CD14-positive monocyte (primary cell): Measurements from ENCODE around the gene TUBB. TPM values are rescaled to one million over a fixed set of nuclear protein-coding genes. Genes with fewer than 3 reads are reported as not detected.

Experiments used
- DNase-seq, 3 donors: peaks; one replicate each; pipeline ENCODE4 v3.0.0-alpha.2; 2011 to 2022
- H2AFZ ChIP-seq: 2 replicates; pipeline ENCODE4 v1.6.0; 2012; ENCODE audit warnings: mild to moderate bottlenecking, low read depth, low read length, inconsistent platforms; ENCODE audit not compliant: insufficient read depth, poor library complexity, severe bottlenecking
- H3K27ac ChIP-seq, 2 donors: 1 replicate in 1 of 2; 2 replicates in 1 of 2; pipeline ENCODE4 v1.5.1; 2012 to 2013; ENCODE audit warnings: low read length in 2 of 2, control low read depth in 1 of 2, inconsistent platforms in 1 of 2, low read depth in 1 of 2, mild to moderate bottlenecking in 1 of 2
- H3K27me3 ChIP-seq, 2 donors: one replicate each; pipeline versions ENCODE4 v1.6.0 to v1.6.1; 2011 to 2013; ENCODE audit warnings: low read length in 2 of 2; ENCODE audit not compliant: control insufficient read depth in 2 of 2, insufficient read depth in 2 of 2
- H3K36me3 ChIP-seq, 2 donors: replicated peaks in 1 of 2; 1 replicate in 1 of 2; 2 replicates in 1 of 2; pipeline versions ENCODE4 v1.5.1 to v1.6.1; 2012 to 2013; ENCODE audit warnings: low read length in 2 of 2, control low read depth in 1 of 2, inconsistent platforms in 1 of 2, mild to moderate bottlenecking in 1 of 2; ENCODE audit not compliant: insufficient read depth in 2 of 2, control insufficient read depth in 1 of 2
- H3K4me1 ChIP-seq, 2 donors: 1 replicate in 1 of 2; 2 replicates in 1 of 2; pipeline versions ENCODE4 v1.5.1 to v1.6.1; 2012 to 2013; ENCODE audit warnings: low read length in 2 of 2, control low read depth in 1 of 2, inconsistent platforms in 1 of 2, mild to moderate bottlenecking in 1 of 2, moderate library complexity in 1 of 2; ENCODE audit not compliant: insufficient read depth in 2 of 2, control insufficient read depth in 1 of 2
- H3K4me2 ChIP-seq: replicated peaks from 2 replicates; pipeline ENCODE3; 2012; ENCODE audit warnings: low read length, moderate library complexity, mild to moderate bottlenecking; ENCODE audit not compliant: poor library complexity, severe bottlenecking; ENCODE audit errors: extremely low read depth
- H3K4me3 ChIP-seq, 3 experiments: fragments of 200-600 bp in 1 of 3; sonication (generic) in 1 of 3; replicated peaks in 1 of 3; 1 replicate in 2 of 3; 2 replicates in 1 of 3; pipeline ENCODE4 v1.5.1; 2011 to 2013; ENCODE audit warnings: low read length in 3 of 3, mild to moderate bottlenecking in 3 of 3, control low read depth in 2 of 3, low read depth in 2 of 3, inconsistent platforms in 1 of 3, moderate library complexity in 1 of 3
- H3K79me2 ChIP-seq: 2 replicates; pipeline ENCODE4 v1.6.0; 2012; ENCODE audit warnings: mild to moderate bottlenecking, control low read depth, inconsistent platforms, low read length, moderate library complexity; ENCODE audit not compliant: insufficient read depth
- H3K9ac ChIP-seq: 2 replicates; pipeline ENCODE4 v1.6.0; 2017; ENCODE audit warnings: low read length, mild to moderate bottlenecking; ENCODE audit not compliant: insufficient read depth, poor library complexity, severe bottlenecking
- H3K9me3 ChIP-seq, 2 donors: replicated peaks in 1 of 2; 1 replicate in 1 of 2; 2 replicates in 1 of 2; pipeline versions ENCODE4 v1.5.1 to v1.6.1; 2012 to 2013; ENCODE audit warnings: low read length in 2 of 2, control low read depth in 1 of 2; ENCODE audit not compliant: control insufficient read depth in 1 of 2, insufficient read depth in 1 of 2
- H4K20me1 ChIP-seq: 2 replicates; pipeline ENCODE4 v1.6.0; 2012; ENCODE audit warnings: mild to moderate bottlenecking, low read length, control low read depth, moderate library complexity; ENCODE audit not compliant: insufficient read depth
- H3K27ac Mint-ChIP-seq, 7 donors: one replicate each; pipeline ENCODE4 v1.8.0; 2020; ENCODE audit warnings: mild to moderate bottlenecking in 7 of 7, mixed read lengths in 7 of 7, moderate library complexity in 6 of 7, inconsistent platforms in 2 of 7
- H3K27me3 Mint-ChIP-seq, 3 donors: one replicate each; pipeline ENCODE4 v1.8.0; 2021 to 2022; ENCODE audit warnings: low read depth in 3 of 3, mild to moderate bottlenecking in 3 of 3, mixed read lengths in 3 of 3, moderate library complexity in 3 of 3, inconsistent platforms in 1 of 3
- H3K36me3 Mint-ChIP-seq, 2 donors: one replicate each; pipeline ENCODE4 v1.8.0; 2020; ENCODE audit warnings: mixed read lengths in 2 of 2, inconsistent platforms in 1 of 2, mild to moderate bottlenecking in 1 of 2
- H3K4me1 Mint-ChIP-seq: one replicate; pipeline ENCODE4 v1.8.0; 2020; ENCODE audit warnings: mild to moderate bottlenecking, mixed read lengths
- H3K4me3 Mint-ChIP-seq, 2 donors: one replicate each; pipeline ENCODE4 v1.8.0; 2020; ENCODE audit warnings: mild to moderate bottlenecking in 2 of 2, mixed read lengths in 2 of 2, moderate library complexity in 1 of 2
- H3K9me3 Mint-ChIP-seq, 7 donors: one replicate each; pipeline ENCODE4 v1.8.0; 2020 to 2022; ENCODE audit warnings: mixed read lengths in 7 of 7, mild to moderate bottlenecking in 6 of 7, moderate library complexity in 6 of 7, inconsistent platforms in 2 of 7
- WGBS: methylation state at CpG from one replicate; pipeline ENCODE4 v1.1.5; 2013; ENCODE audit warnings: missing lambda C conversion rate; ENCODE audit not compliant: insufficient coverage; 5-methylcytosine and 5-hydroxymethylcytosine counted together
- intact Hi-C, 2 donors: fragments of 100-400 bp; cut with micrococcal nuclease; formaldehyde crosslinking; loops; one replicate each; pipeline versions ENCODE4 v1.15.0 to v1.15.1; 2023
- polyA plus RNA-seq, 3 donors: library from polyadenylated mRNA; depleted of rRNA in 1 of 3; unstranded in 2 of 3; stranded (reverse) in 1 of 3; fragments of 300-500 nt in 2 of 3; fragments of >200 nt in 1 of 3; fragmentation: Illumina TruSeq in 2 of 3; gene quantifications; 1 replicate in 2 of 3; 2 replicates in 1 of 3; pipeline ENCODE4 v1.2.3, GENCODE V29; 2012 to 2021
- TF ChIP-seq, protein P1 (sequence below): fragments of 200-600 bp; IDR thresholded peaks from one replicate; pipeline ENCODE4 v1.8.0; 2022; ENCODE audit warnings: antibody characterized with exemption, mild to moderate bottlenecking

Gene TUBB
- polyA plus RNA-seq, 3 donors, result 48.4 to 130 (median 57.0) TPM

DNA sequence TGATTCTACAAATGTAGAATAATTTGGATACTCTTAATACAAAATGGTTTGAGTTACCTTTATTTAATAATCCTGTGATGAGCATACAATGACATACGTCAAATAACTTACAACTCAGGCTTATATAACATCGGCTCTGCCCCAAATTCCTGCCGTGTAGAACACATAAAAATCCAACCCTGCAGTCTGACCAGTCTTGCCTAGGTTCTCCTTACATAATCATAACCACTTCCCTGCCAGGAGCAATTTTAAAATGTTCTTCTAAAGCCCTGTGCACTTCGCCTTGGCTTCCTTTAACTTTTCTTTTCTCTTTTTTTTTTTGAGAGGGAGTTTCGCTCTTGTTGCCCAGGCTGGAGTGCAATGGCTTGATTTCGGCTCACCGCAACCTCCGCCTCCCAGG is 40.4 kb downstream of the TUBB start:
- Mint-ChIP-seq H3K27me3 (peaks cover 17 to 20% (median 19%) of the 10 kb centered on the region in 3 donors), H3K9me3 (peaks cover 0 to 1% (median 0%) of the 10 kb centered on the region in 7 donors), H3K27ac (peak overlapping the region in 5 of 7 donors; percentile 8 to 54 (median 47)), H3K4me3 (no peak overlapping the region), H3K4me1 (peaks cover 57% of the 10 kb centered on the region), H3K36me3 (peaks cover 0 to 7% of the 10 kb centered on the region in 2 donors)
- intact Hi-C loops, result loop anchor here in 1 of 2 donors (10.0 kb wide), 1 partner anchor 114 kb away; no protein-coding TSS in a partner anchor
- H3K79me2 ChIP-seq, result no peaks in the 10 kb centered on the region
- no peaks in the 10 kb centered on the region for H3K36me3 ChIP-seq
- no peaks in the 10 kb centered on the region for H3K9me3 ChIP-seq
- H3K9ac ChIP-seq, result no peak overlapping the region
- H3K4me1 ChIP-seq, result peaks cover 43 to 47% of the 10 kb centered on the region in 2 donors
- H3K4me3 ChIP-seq, result no peak overlapping the region
- H3K4me2 ChIP-seq, result peak overlapping the region; percentile 11
- H3K27ac ChIP-seq, result no peak overlapping the region
- no peaks in the 10 kb centered on the region for H4K20me1 ChIP-seq
- TF ChIP-seq, protein P1, sequence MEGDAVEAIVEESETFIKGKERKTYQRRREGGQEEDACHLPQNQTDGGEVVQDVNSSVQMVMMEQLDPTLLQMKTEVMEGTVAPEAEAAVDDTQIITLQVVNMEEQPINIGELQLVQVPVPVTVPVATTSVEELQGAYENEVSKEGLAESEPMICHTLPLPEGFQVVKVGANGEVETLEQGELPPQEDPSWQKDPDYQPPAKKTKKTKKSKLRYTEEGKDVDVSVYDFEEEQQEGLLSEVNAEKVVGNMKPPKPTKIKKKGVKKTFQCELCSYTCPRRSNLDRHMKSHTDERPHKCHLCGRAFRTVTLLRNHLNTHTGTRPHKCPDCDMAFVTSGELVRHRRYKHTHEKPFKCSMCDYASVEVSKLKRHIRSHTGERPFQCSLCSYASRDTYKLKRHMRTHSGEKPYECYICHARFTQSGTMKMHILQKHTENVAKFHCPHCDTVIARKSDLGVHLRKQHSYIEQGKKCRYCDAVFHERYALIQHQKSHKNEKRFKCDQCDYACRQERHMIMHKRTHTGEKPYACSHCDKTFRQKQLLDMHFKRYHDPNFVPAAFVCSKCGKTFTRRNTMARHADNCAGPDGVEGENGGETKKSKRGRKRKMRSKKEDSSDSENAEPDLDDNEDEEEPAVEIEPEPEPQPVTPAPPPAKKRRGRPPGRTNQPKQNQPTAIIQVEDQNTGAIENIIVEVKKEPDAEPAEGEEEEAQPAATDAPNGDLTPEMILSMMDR, result no peak
- 39% methylated on average over 3 of the region's 8 CpGs for WGBS
- H3K27me3 ChIP-seq, result no peaks in the 10 kb centered on the region
- no peak overlapping the region for H2AFZ ChIP-seq
- DNase-seq, result peak in 1 of 3 donors; percentile 39

DNA sequence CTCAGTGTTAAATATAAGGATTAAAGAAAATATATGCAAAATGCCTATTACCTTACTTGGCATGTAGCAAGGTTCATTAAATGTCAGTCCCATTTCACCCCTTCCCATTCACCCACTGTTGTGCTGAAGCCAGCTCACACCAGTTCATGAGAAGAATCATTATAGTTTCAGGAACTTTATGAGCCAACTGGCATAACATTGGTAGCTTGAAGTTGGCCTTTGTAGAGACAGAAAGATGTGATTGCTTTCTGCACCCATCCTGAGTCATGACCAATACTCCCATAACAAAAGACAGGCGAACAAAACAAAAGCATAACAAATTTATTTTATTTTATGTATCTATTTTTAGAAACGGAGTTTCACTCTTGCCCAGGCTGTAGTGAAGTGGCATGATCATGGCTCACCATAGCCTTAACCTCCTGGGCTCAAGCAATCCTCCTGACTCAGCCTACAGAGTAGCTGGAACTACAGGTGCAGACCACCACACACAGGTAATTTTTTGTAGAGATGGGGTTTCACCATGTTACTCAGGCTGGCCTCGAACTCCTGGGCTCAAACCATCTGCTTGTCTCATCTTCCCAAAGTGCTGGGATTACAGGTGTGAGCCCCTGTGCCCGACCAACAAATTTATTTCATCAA is 41.8 kb downstream of the TUBB start:
- WGBS, result 100% methylated on average over 2 of the region's 4 CpGs
- H3K4me3 ChIP-seq, result no peak overlapping the region
- H3K4me1 Mint-ChIP-seq, result peaks cover 56% of the 10 kb centered on the region
- H3K4me3 Mint-ChIP-seq, result no peak overlapping the region
- H2AFZ ChIP-seq, result no peak overlapping the region
- intact Hi-C loops, result loop anchor here in 1 of 2 donors (10.0 kb wide), 1 partner anchor 113 kb away; no protein-coding TSS in a partner anchor
- peaks cover 0 to 2% (median 0%) of the 10 kb centered on the region in 7 donors for H3K9me3 Mint-ChIP-seq
- H3K27me3 ChIP-seq, result no peaks in the 10 kb centered on the region
- H3K4me2 ChIP-seq, result no peak overlapping the region
- no peaks in the 10 kb centered on the region for H3K79me2 ChIP-seq
- TF ChIP-seq, protein P1, result no peak
- peaks cover 0 to 7% of the 10 kb centered on the region in 2 donors for H3K36me3 Mint-ChIP-seq
- DNase-seq, result no peak
- H3K27me3 Mint-ChIP-seq, result peaks cover 17 to 22% (median 17%) of the 10 kb centered on the region in 3 donors
- H3K36me3 ChIP-seq, result no peaks in the 10 kb centered on the region
- H3K27ac ChIP-seq, result no peak overlapping the region
- peaks cover 36 to 39% of the 10 kb centered on the region in 2 donors for H3K4me1 ChIP-seq
- no peak overlapping the region for H3K9ac ChIP-seq
- no peaks in the 10 kb centered on the region for H3K9me3 ChIP-seq
- no peak overlapping the region for H3K27ac Mint-ChIP-seq
- no peaks in the 10 kb centered on the region for H4K20me1 ChIP-seq
